ENCODE data around the gene SNX18. TPM values are rescaled to one million over a fixed set of nuclear protein-coding genes. Genes with fewer than 3 reads are reported as not detected.
A peak's percentile ranks its signal among the peaks of the same experiment; 100 is the strongest.

SNX18 gene
- total RNA-seq, 1 donor from 2014 or later = 33.6 TPM

- Histone ChIP-seq H3K27ac (peak overlapping the region; percentile 47), H3K4me1 (peaks cover 80% of the 10 kb centered on the region), H3K4me3 (peak overlapping the region; percentile 12), H3K36me3 (no peaks in the 10 kb centered on the region), H3K9me3 (no peaks in the 10 kb centered on the region), H3K27me3 (ENCODE audit: low read depth) (no peaks in the 10 kb centered on the region)
- TF ChIP-seq CTCF (IDR thresholded peaks at IDR 0.05) = no peak
- intact Hi-C loops (cut with DNase I) = loop anchor here (5.0 kb wide), 1 partner anchor 323 kb away; no protein-coding TSS in a partner anchor
- DNase-seq = no peak
- no peak for ATAC-seq
These were observed 6.5 kb downstream of the SNX18 start for GRCh38 chr5:54524082-54524481.

GRCh38 chr5:54524704-54525103, 7.1 kb downstream of the SNX18 start:
- no peak for TF ChIP-seq CTCF (IDR thresholded peaks at IDR 0.05)
- H3K4me3 ChIP-seq = peak overlapping the region; percentile 32
- no peaks in the 10 kb centered on the region for H3K9me3 ChIP-seq
- peaks cover 80% of the 10 kb centered on the region for H3K4me1 ChIP-seq
- no peaks in the 10 kb centered on the region for H3K27me3 ChIP-seq (ENCODE audit: low read depth)
- ATAC-seq = peak; percentile 18 to 20
- peak; percentile 58 for DNase-seq
- peak overlapping the region; percentile 47 for H3K27ac ChIP-seq
- intact Hi-C loops (cut with DNase I) = loop anchor here (5.0 kb wide), 1 partner anchor 323 kb away; no protein-coding TSS in a partner anchor
- no peaks in the 10 kb centered on the region for H3K36me3 ChIP-seq

GRCh38 chr5:54525261-54525660, 7.7 kb downstream of the SNX18 start:
- Histone ChIP-seq H3K27ac (no peak overlapping the region), H3K4me3 (no peak overlapping the region)

DNA sequence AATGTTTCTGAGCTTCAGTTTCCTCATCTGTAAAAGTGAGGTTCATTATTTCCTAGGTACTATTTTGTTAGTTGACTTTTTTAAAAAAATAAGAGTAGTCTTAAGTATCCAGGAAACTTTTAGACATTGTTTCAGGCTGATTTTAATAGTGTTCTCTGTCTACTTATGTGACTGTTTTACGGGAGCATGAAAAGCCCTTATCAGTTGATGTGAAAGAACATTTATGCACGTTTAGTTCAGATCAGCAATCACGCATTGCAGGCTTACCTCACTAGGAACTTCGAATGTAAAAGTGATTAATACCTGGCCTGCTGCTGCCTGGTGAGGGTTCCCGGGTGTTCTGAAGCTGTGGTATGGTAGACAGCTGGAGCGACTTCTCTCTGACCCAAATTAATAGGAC, 8.1 kb downstream of the SNX18 start:
- no peak for TF ChIP-seq CTCF (IDR thresholded peaks at IDR 0.05)
- no peak for ATAC-seq
- intact Hi-C loops (cut with DNase I) = no loop called here
- Histone ChIP-seq H3K9me3 (no peaks in the 10 kb centered on the region), H3K4me1 (peaks cover 84% of the 10 kb centered on the region), H3K4me3 (no peak overlapping the region), H3K27ac (no peak overlapping the region), H3K36me3 (no peaks in the 10 kb centered on the region), H3K27me3 (ENCODE audit: low read depth) (no peaks in the 10 kb centered on the region)
- no peak for DNase-seq

More at GRCh38 chr5:54525261-54525660, 7.7 kb downstream of the SNX18 start:
- no peak for TF ChIP-seq CTCF (IDR thresholded peaks at IDR 0.05)
- H3K9me3 ChIP-seq = no peaks in the 10 kb centered on the region
- ATAC-seq (no peak), DNase-seq (no peak)
- peaks cover 84% of the 10 kb centered on the region for H3K4me1 ChIP-seq
- intact Hi-C loops (cut with DNase I) = no loop called here
- no peaks in the 10 kb centered on the region for H3K27me3 ChIP-seq (ENCODE audit: low read depth)
- H3K36me3 ChIP-seq = no peaks in the 10 kb centered on the region

GRCh38 chr5:54526604-54527288, 9.2 kb downstream of the SNX18 start:
- Histone ChIP-seq H3K27ac (no peak overlapping the region), H3K36me3 (no peaks in the 10 kb centered on the region), H3K9me3 (no peaks in the 10 kb centered on the region), H3K27me3 (ENCODE audit: low read depth) (no peaks in the 10 kb centered on the region), H3K4me3 (no peak overlapping the region), H3K4me1 (peaks cover 83% of the 10 kb centered on the region)
- ATAC-seq = peak; percentile 15 to 53
- TF ChIP-seq CTCF (IDR thresholded peaks at IDR 0.05) = no peak
- no peak for DNase-seq
- intact Hi-C loops (cut with DNase I) = no loop called here

Data from lower lobe of right lung (tissue), 2 donors.